GM19240 (cell line): ENCODE results near the gene GEN1.

ENCODE experiments used
- DNase-seq: peaks from one replicate; pipeline ENCODE4 v3.0.0; 2011; ENCODE audit warnings: low spot score; ENCODE audit not compliant: insufficient read length

GEN1 gene

GRCh38 chr2:17752892-17753802 is 791 bp upstream of the GEN1 start:
- no peak for DNase-seq

DNA sequence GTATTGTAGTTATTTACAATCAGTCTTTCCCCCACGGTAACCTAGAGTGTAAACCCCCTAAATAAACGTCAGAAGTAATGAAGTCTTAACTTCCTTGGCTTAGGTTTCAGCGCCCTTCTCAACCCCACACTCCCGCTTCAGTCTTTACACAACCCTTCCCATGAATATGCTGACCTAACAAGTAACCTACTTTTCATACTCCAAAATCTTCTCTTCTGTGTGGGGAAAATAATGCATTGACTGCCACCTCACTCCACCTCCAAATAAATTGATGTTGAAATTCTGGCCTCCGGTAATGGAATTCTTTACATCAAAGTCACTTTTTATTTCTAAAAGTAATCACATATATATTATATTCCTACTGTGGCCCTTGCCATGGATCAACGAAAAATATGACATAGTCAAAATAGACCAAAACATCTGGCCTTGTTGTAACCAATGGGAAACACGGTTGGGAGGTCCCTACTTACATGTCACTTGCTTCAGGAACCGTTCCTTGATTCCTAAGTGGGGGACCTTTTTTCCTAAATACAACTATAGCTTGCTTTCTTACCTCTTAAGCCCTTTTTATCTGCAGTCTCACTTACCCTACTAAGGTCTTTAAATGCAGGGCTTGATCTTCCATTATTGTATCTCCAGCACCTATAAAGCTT is 961 bp downstream of the GEN1 start:
- no peak for DNase-seq

DNA sequence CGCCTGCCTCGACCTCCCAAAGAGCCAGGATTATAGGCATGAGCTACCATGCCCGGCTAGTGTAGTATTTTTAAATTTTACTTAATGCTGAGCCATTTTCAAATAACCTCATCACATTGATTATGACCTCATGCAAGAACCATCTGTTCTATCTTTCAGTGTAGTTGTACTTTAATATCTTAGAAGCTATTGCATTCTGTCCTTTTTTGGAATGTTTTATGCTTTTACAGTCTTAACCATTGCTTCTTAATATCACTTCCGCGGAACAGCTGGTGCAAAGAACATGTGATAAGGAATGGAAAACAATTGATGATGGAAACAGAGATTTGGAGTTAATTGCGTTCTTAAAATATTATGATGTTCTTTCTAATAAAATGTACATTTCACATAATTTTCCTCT is 2.7 kb downstream of the GEN1 start:
- no peak for DNase-seq

- no peak for DNase-seq
Observed at GRCh38 chr2:17757321-17757720, 3.4 kb downstream of the GEN1 start.

- DNase-seq, result no peak
Observed at GRCh38 chr2:17758118-17758517, 4.2 kb downstream of the GEN1 start.

GRCh38 chr2:17759805-17760204 is 5.9 kb downstream of the GEN1 start:
- no peak for DNase-seq

GRCh38 chr2:17762451-17762850 is 8.5 kb downstream of the GEN1 start:
- DNase-seq, result no peak

DNA sequence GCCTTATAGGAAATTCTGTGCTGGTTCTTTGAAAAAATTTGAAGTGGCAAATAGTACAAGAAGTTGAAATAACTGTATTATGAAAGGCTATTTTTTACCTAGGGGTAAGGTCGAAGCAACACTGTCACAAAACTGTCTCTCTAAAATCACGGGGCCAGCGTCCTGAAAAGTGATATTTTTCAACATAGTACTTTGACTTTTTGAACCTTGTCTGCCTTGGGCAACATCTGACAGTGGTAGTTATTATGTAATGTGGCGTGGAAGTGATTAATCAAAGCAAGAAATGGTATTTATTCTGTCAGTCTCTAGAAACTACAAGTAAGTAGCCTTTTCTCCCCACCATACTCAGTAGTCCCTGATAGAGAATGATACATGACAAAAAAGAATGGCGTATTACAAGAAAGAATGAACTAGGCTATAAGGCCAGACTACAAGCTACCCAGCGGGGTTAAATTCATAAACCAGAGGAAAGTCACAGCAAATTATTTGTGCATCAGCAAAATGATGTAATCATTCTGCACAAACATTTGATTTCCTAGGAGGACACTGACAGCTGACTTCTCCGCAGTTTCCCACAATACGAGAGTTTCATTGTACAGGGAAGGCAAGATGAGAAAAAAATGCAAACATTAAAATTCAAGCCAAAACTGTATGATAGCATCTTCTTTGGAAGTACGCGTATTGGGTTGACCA is 9.8 kb downstream of the GEN1 start:
- DNase-seq, result no peak

DNA sequence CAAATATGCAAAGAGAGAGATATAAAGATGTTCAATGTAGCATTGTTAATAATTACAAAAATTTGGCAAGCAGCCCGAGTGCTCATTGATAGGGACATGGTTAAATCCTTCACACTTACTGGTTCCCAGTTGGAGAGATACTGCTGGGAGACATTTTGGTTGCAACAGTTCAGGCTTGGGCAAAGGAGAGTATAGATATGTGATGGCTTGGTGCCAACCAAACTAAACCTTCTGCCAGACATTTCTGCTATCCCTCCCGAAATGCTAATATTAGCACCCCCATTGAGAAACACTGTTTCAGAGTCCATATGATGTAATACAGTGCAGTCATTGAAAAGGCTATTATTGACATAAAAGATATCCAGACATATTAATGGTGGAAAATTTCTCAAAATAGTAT is 11.5 kb downstream of the GEN1 start:
- DNase-seq, result no peak

GRCh38 chr2:17768894-17769293 is 15.0 kb downstream of the GEN1 start:
- no peak for DNase-seq

- no peak for DNase-seq
Observed at GRCh38 chr2:17771956-17772355, 18.0 kb downstream of the GEN1 start.

GRCh38 chr2:17772532-17772931 is 18.6 kb downstream of the GEN1 start:
- DNase-seq, result no peak

DNA sequence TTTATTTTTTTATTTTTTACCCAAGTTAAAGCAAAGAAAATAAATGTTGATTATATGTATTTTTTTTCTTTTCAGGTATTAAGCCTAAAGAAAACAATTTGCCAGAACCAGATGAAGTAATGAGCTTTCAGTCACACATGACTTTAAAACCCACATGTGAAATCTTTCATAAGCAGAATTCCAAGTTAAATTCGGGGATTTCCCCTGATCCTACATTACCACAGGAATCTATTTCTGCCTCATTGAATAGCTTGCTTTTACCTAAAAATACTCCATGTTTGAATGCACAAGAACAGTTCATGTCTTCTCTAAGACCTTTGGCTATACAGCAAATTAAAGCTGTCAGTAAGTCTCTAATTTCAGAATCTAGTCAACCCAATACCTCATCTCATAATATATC is 26.6 kb downstream of the GEN1 start:
- DNase-seq, result no peak

DNA sequence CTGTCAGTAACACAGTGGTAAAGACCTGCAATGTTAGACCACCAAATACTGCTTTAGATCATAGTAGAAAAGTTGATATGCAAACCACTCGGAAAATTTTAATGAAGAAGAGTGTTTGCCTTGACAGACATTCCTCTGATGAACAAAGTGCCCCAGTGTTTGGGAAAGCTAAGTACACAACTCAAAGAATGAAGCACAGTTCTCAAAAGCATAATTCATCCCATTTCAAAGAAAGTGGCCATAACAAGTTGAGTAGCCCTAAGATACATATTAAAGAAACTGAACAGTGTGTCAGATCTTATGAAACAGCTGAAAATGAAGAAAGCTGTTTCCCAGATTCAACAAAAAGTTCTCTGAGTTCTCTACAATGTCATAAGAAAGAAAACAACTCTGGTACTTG is 27.5 kb downstream of the GEN1 start:
- no peak for DNase-seq

GRCh38 chr2:17786727-17787126 is 32.8 kb downstream of the GEN1 start:
- DNase-seq, result no peak

GRCh38 chr2:17788773-17789172 is 34.8 kb downstream of the GEN1 start:
- DNase-seq, result no peak

DNA sequence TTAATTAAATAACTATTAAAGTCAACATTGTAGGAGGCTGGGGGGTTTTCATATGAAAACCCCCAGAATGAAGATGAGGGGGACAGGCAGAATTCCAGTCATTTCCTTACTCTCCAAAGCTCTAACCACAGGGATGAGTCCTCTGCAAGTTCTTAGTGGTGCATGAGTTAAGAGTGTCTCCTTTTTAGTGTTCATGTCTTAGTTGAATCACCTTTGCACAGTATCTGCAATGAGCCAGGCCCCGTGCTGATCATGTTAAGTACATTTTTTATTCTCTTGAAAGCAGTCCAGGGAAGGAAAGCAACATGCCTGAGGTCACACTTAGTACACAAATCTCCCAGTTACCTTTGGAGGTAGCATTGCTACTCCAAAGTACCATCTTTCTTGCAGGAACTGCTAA is 36.6 kb downstream of the GEN1 start:
- DNase-seq, result no peak

GRCh38 chr2:17791121-17791816 is 37.3 kb downstream of the GEN1 start:
- DNase-seq, result no peak

GRCh38 chr2:17791817-17792130 is 37.8 kb downstream of the GEN1 start:
- DNase-seq, result no peak

DNA sequence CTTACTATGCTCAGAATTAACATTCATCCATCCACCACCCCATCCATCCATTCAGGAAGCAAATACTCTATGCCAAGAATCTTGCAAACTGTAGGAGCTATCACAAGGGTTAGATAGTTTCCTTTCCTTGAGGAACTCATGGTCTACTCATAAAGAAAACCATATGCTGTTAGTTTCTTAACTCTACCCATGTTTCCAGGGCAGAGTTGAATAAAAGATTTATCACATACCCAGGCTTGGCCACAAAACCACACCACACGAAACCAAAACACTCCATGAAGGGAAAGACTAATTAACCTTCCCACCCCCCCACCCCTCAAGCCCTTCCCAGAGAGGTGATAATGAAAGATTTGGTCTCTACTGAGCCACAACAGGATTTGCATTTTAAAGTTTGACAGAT is 38.6 kb downstream of the GEN1 start:
- no peak for DNase-seq

GRCh38 chr2:17793296-17793695 is 39.4 kb downstream of the GEN1 start:
- no peak for DNase-seq

GRCh38 chr2:17793803-17794354 is 39.9 kb downstream of the GEN1 start:
- DNase-seq, result no peak
